HCEC 1CT (cell line): ENCODE measurements around the gene GRAMD4.
"Not testable (repeated sequence)": the region's sequence is repeated elsewhere in the genome, so short reads cannot be mapped to it uniquely, and the experiment has no call there.

Experiments used
- DNase-seq: peaks from one replicate; pipeline ENCODE4 v3.0.0-alpha.2; 2017

Gene GRAMD4

GRCh38 chr22:46640293-46641055 lies 20.3 kb downstream of the GRAMD4 start:
- DNase-seq, result no peak

- no peak for DNase-seq
Observed at GRCh38 chr22:46641811-46642266, 21.7 kb downstream of the GRAMD4 start.

GRCh38 chr22:46642840-46643480 lies 22.8 kb downstream of the GRAMD4 start:
- not testable (repeated sequence) for DNase-seq

- no peak for DNase-seq
Observed at GRCh38 chr22:46646531-46647215, 26.5 kb downstream of the GRAMD4 start.

GRCh38 chr22:46648225-46648820 lies 28.1 kb downstream of the GRAMD4 start:
- not testable (repeated sequence) for DNase-seq

GRCh38 chr22:46649141-46650077 lies 29.2 kb downstream of the GRAMD4 start:
- no peak for DNase-seq

- no peak for DNase-seq
Observed at GRCh38 chr22:46650078-46650810, 30.1 kb downstream of the GRAMD4 start.

GRCh38 chr22:46651316-46651715 lies 31.1 kb downstream of the GRAMD4 start:
- no peak for DNase-seq

GRCh38 chr22:46652081-46652846 lies 32.1 kb downstream of the GRAMD4 start:
- DNase-seq, result peak; percentile 12

- no peak for DNase-seq
Observed at GRCh38 chr22:46652847-46653331, 32.7 kb downstream of the GRAMD4 start.

- DNase-seq, result no peak
Observed at GRCh38 chr22:46653596-46653995, 33.4 kb downstream of the GRAMD4 start.

GRCh38 chr22:46654426-46654825 lies 34.2 kb downstream of the GRAMD4 start:
- DNase-seq, result no peak

GRCh38 chr22:46654927-46655595 lies 34.9 kb downstream of the GRAMD4 start:
- DNase-seq, result no peak

- DNase-seq, result no peak
Observed at GRCh38 chr22:46655861-46656608, 35.8 kb downstream of the GRAMD4 start.

GRCh38 chr22:46656856-46657654 lies 36.9 kb downstream of the GRAMD4 start:
- DNase-seq, result no peak

GRCh38 chr22:46657655-46657953 lies 37.4 kb downstream of the GRAMD4 start:
- DNase-seq, result no peak

- DNase-seq, result no peak
Observed at GRCh38 chr22:46657996-46658947, 38.1 kb downstream of the GRAMD4 start.
